ENCODE measurements around the gene WDR36. TPM values are rescaled to one million over a fixed set of nuclear protein-coding genes. Genes with fewer than 3 reads are reported as not detected.

Gene WDR36
- total and polyA plus RNA-seq, 2 experiments from 2014 or later = 18.5 to 56.8 TPM

Other genes with a start within 250 kb of the WDR36 start
- 0.35 and 0.66 TPM in 2 replicates for gene TSLP, start 20.6 kb upstream of the WDR36 start, total RNA-seq (2014; rRNA removed; shearing (Covaris generic))
- 1.5 and 2.1 TPM in 2 replicates for gene TSLP, start 20.6 kb upstream of the WDR36 start, polyA plus RNA-seq (2016; fragmentation: Nextera tagmentation; extraction: Ambion mirVana)
- gene CAMK4, start 132.0 kb downstream of the WDR36 start, total RNA-seq (2014; rRNA removed; shearing (Covaris generic)) = 5.0 and 7.3 TPM in 2 replicates
- 3.4 and 4.2 TPM in 2 replicates for gene CAMK4, start 132.0 kb downstream of the WDR36 start, polyA plus RNA-seq (2016; fragmentation: Nextera tagmentation; extraction: Ambion mirVana)

Measured in GM23338 (cell line).